Muscle layer of duodenum (tissue), 2 donors: ENCODE results near the gene SPC24.

Source experiments
- H3K27ac ChIP-seq: one replicate; pipeline ENCODE4 v1.7.0; 2013; ENCODE audit warnings: mild to moderate bottlenecking, low read length
- H3K27me3 ChIP-seq: one replicate; pipeline ENCODE4 v1.7.0; 2013; ENCODE audit warnings: low read depth, mild to moderate bottlenecking, control low read depth, low read length
- H3K36me3 ChIP-seq, 2 donors: one replicate each; pipeline ENCODE4 v1.7.0; 2013; ENCODE audit warnings: low read length in 2 of 2, control low read depth in 1 of 2, mild to moderate bottlenecking in 1 of 2; ENCODE audit not compliant: insufficient read depth in 2 of 2, control insufficient read depth in 1 of 2
- H3K4me1 ChIP-seq, 2 donors: one replicate each; pipeline ENCODE4 v1.7.0; 2013; ENCODE audit warnings: low read length in 2 of 2, mild to moderate bottlenecking in 2 of 2, control low read depth in 1 of 2, moderate library complexity in 1 of 2; ENCODE audit not compliant: insufficient read depth in 2 of 2, control insufficient read depth in 1 of 2
- H3K4me3 ChIP-seq, 2 donors: one replicate each; pipeline ENCODE4 v1.7.0; 2013; ENCODE audit warnings: low read length in 2 of 2, low read depth in 1 of 2, mild to moderate bottlenecking in 1 of 2
- H3K9me3 ChIP-seq, 2 donors: one replicate each; pipeline ENCODE4 v1.7.0; 2013; ENCODE audit warnings: low read length in 2 of 2, control low read depth in 1 of 2, mild to moderate bottlenecking in 1 of 2; ENCODE audit not compliant: control insufficient read depth in 1 of 2
- donor health status: healthy.

Gene SPC24, protein sequence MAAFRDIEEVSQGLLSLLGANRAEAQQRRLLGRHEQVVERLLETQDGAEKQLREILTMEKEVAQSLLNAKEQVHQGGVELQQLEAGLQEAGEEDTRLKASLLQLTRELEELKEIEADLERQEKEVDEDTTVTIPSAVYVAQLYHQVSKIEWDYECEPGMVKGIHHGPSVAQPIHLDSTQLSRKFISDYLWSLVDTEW

DNA sequence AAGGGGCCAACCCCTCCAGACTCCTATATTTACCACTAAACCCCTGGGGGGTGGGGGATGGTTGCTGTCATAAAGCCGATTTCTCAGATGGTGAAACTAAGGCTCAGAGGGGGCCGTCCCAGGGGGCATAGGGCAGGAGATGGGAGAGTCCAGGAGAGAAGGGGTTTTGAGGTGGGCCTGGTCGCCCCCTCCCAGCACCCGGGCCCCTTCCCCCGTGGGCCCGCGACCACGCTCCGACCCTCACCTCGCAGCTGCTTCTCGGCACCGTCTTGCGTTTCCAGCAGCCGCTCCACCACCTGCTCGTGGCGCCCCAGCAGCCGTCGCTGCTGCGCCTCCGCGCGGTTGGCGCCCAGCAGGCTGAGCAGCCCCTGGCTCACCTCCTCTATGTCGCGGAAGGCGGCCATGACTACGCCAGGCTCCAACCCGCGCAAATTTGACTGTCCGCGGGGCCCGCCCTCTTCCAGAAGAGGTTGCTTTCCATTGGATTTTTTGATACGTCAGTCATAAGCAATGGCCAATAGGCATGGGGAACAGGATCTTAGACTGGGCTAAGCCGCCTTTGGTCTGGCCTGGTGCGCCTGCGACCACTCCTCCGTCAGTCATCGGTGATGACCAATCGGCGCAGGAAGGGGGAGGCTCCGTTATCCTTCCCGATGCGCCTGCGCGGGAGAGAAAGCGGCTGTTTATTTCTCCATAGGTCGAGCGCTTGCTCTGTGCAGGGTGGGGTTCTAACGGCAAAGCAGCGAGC lies at the start of gene SPC24:
TSS of gene SPC24 (minus strand) at position 410 of the 748 bp plus-strand sequence. CDS start at position 404, 6 bp downstream.
- peak within 1 kb of the TSS; percentile 57 to 73 for H3K4me3 ChIP-seq
- no peaks in the 10 kb centered on the region for H3K36me3 ChIP-seq
- H3K27ac ChIP-seq, result peak within 1 kb of the TSS; percentile 14
- H3K9me3 ChIP-seq, result no peaks in the 10 kb centered on the region
- H3K27me3 ChIP-seq, result no peaks in the 10 kb centered on the region
- peaks cover 0 to 28% of the 10 kb centered on the region in 2 donors for H3K4me1 ChIP-seq

DNA sequence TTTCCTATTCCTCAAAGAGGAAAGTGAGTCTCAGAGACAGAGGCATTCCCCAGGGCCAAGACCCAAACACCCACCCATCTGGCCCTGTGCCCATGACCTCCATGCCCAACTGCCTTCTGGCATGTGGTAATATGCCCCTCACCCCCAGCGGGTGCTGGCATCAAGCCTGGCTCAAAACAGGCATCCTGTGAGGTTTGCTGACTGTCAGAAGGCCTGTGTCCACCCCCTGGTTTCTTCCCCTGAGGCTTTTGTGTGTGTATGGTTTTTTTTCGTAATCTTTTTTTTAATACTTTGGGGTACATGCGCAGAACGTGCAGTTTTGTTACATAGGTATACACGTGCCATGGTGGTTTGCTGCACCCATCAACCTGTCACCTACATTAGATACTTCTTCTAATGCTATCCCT lies 49.4 kb upstream of the SPC24 start:
- Histone ChIP-seq H3K27ac (peak overlapping the region; percentile 60), H3K27me3 (no peaks in the 10 kb centered on the region), H3K4me1 (peaks cover 0 to 27% of the 10 kb centered on the region in 2 donors), H3K4me3 (peak overlapping the region in 1 of 2 donors; percentile 49), H3K36me3 (peaks cover 0 to 19% of the 10 kb centered on the region in 2 donors), H3K9me3 (no peaks in the 10 kb centered on the region)

DNA sequence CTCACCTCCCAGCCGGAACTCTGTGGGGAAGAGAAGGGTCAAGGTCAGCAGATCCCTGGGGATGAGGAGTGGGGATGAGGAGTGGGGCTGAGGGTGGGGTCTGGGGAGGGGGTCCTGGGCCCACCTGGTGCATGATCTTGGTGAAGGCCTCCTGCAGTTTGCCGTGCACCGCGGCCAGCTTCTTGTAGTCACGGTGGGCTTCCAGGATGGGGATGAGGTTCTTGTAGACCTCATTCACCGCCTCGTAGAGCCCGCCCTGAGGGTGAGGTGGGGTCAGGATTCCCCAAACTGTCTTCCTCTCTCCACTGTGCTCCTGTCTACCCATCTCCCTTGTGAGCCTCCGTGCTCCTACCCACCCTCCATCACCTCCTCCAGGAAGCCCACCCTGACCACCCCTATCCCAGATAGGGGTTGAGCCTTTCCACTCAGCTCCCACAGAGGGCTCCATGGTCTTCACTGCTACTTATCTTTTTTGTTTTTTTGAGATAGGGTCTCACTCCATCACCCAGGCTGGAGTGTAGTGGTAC lies 48.6 kb upstream of the SPC24 start:
- Histone ChIP-seq H3K9me3 (no peaks in the 10 kb centered on the region), H3K4me1 (peaks cover 0 to 27% of the 10 kb centered on the region in 2 donors), H3K36me3 (peaks cover 0 to 18% of the 10 kb centered on the region in 2 donors), H3K4me3 (peak overlapping the region in 1 of 2 donors; percentile 49), H3K27me3 (no peaks in the 10 kb centered on the region), H3K27ac (peak overlapping the region; percentile 60)

DNA sequence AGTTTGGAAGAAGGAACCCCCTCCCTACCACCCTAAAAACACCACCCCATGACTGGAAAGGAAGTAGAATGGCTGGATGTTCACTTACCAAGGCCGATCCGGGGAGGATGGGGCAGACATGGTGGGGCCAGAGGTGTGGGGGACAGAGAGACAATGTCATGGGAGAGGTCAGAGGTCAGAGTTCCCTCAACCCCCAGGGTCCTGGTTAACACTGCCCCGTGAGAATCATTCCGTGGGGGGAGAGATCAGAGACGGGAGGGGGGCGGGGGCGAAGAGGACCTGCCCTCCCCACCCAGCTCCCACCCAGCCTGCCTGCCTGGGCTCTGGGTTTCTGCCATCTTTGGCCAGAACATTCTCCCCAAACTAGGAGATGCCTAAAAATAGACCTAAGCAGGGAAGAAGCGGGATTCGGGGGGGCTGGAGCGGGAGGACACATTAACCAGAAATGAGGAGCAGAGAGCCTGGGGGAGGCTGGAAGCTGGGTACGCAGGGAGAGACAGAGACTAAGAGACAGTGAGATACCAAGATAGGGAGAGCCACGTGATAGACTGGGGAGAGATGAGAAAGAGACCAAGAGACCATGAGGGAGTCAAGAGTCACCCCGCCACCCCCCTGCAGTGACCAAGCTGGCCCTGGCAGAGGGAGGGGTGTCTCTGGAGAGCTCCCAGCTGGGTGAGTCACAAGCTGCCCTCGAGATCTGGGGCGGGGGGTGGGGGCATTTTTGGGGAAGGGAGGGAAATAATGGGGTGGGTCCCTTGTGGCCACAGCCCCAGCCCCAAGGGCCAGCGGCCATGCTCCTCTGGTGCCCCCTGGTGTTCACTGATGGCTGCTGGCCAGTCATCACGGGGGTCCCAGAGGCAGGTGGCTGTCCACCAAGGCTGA lies 47.9 kb upstream of the SPC24 start:
- H3K27me3 ChIP-seq, result no peaks in the 10 kb centered on the region
- no peaks in the 10 kb centered on the region for H3K9me3 ChIP-seq
- H3K4me1 ChIP-seq, result peaks cover 0 to 29% of the 10 kb centered on the region in 2 donors
- peak overlapping the region; percentile 92 for H3K27ac ChIP-seq
- H3K36me3 ChIP-seq, result peaks cover 0 to 11% of the 10 kb centered on the region in 2 donors
- H3K4me3 ChIP-seq, result peak overlapping the region in 1 of 2 donors; percentile 49

DNA sequence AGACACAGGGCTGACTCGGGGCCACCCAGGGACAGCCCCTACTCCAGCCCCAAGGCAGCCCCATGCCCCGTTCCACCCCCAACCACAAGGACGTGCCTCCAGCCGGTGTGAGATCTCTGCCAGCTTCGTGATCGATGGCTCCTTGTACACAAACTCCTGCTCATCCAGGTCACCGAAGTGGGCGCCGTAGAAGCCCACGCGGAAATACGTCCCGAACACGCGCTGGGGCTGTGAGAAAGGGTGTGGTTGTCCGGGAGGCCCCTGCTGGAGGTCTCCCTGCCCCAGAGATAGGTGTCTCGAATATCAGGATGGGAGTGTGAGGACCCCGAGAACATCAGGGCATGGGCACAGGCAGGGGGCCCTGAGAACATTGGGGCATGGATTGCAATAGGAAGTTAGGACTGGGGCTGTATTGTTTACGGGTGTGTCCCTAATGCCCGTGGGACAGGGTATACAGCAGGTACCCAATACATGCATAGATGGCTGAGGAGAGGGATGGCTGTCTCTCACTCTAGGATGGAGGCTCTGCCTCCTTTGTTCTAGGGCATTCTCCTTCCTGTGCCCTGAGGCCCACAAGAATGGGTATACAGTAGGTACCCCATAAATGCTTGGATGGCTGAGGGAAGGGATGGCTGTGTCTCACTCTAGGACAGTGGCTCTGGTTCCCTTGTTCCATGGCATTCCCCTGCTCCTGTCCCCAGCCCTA lies 47.1 kb upstream of the SPC24 start:
- peak overlapping the region; percentile 92 for H3K27ac ChIP-seq
- H3K27me3 ChIP-seq, result no peaks in the 10 kb centered on the region
- peaks cover 0 to 10% of the 10 kb centered on the region in 2 donors for H3K36me3 ChIP-seq
- peaks cover 0 to 36% of the 10 kb centered on the region in 2 donors for H3K4me1 ChIP-seq
- H3K4me3 ChIP-seq, result peak overlapping the region in 1 of 2 donors; percentile 49
- no peaks in the 10 kb centered on the region for H3K9me3 ChIP-seq

DNA sequence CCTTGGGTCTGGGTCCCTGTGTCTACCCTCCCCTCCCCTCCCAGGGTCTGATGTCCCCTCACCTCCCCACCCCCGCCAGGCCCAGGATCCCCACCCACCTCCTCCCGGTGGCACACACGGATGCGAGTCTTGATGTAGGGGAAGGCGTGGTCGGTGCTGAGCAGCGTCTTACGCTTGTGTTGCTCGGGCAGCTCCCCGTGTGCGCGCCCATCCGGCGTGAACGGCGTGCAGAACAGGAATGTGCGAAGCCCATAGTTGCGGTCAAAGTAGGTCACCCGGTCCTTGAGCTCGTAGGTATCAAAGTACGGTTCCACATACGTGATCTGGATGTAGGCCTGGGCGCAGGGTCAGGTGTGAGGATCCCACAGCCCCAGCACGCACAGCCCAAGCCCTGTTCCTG lies 46.2 kb upstream of the SPC24 start:
- peaks cover 0 to 36% of the 10 kb centered on the region in 2 donors for H3K4me1 ChIP-seq
- H3K27ac ChIP-seq, result no peak overlapping the region
- peaks cover 0 to 10% of the 10 kb centered on the region in 2 donors for H3K36me3 ChIP-seq
- H3K27me3 ChIP-seq, result no peaks in the 10 kb centered on the region
- no peak overlapping the region for H3K4me3 ChIP-seq
- H3K9me3 ChIP-seq, result no peaks in the 10 kb centered on the region

DNA sequence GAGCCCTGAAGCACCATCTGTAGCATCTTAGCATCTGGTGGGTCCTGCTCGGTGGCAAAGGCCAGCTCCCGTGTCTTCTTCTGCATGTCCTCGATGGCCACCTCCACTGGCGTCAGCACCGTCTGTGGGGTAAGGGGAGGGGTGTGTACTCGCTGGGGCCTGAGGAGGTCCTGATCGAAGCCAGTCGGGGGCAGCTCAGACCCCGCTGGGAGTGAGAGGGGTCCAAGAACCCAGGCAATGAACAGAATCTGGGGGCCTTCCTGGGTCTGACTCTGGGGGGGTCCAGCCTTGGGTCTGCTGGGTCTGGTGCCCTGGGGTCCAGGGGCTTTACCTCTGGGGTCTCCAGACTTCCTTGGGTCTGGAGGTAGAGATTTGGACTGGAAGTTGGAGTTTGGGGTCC lies 45.3 kb upstream of the SPC24 start:
- H3K4me1 ChIP-seq, result peaks cover 0 to 41% of the 10 kb centered on the region in 2 donors
- H3K27ac ChIP-seq, result no peak overlapping the region

DNA sequence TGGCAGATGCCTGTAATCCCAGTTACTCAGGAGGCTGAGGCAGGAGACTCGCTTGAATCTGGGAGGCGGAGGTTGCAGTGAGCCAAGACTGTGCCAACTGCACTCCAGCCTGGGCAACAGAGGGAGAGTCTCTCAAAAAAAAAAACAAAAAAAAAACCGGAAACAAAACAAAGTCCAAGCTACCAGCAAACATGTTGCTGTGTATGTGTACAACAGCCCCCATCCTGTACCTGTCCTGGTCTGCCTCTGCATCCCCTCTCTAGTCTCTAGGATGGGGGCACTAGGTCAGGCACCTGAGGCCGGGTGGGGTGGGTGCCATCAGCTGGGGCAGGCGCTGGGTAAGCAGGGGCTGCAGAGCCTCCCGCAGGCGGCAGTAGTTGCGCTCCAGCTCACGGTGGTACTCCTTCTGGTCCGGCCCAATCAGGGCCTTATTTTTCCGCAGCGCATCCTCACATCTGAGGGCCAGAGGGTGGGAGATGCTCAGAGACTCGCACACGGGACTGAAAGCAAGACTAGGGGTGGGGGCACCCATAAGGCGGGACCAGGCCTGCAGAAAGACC lies 44.5 kb upstream of the SPC24 start:
- H3K36me3 ChIP-seq, result peaks cover 0 to 10% of the 10 kb centered on the region in 2 donors
- no peak overlapping the region for H3K4me3 ChIP-seq
- no peak overlapping the region for H3K27ac ChIP-seq
- no peaks in the 10 kb centered on the region for H3K27me3 ChIP-seq
- H3K9me3 ChIP-seq, result no peaks in the 10 kb centered on the region
- H3K4me1 ChIP-seq, result peaks cover 0 to 41% of the 10 kb centered on the region in 2 donors

More for the DNA sequence above, 45.3 kb upstream of the SPC24 start:
- Histone ChIP-seq H3K9me3 (no peaks in the 10 kb centered on the region), H3K36me3 (peaks cover 0 to 10% of the 10 kb centered on the region in 2 donors), H3K27me3 (no peaks in the 10 kb centered on the region), H3K4me3 (no peak overlapping the region)

DNA sequence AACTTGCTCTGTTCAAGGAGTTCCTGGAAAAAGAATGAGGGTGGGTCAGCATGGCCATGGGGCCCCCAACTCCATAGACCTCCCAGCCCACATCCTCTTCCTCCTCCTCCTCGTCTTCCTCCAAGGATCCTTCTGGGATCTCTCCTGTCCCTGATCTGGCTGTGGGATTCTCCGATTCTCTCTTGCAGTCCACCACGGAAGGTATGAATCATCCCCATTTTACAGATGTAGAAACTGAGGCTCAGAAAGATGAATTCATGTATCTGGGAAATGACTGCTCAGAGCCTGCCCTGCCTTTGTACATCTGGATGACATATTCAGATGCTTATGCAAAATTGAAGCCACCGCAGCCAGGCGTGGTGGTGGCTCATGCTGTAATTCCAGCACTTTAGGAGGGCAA lies 43.9 kb upstream of the SPC24 start:
- Histone ChIP-seq H3K9me3 (no peaks in the 10 kb centered on the region), H3K27ac (no peak overlapping the region), H3K27me3 (no peaks in the 10 kb centered on the region), H3K4me3 (no peak overlapping the region), H3K36me3 (peaks cover 0 to 10% of the 10 kb centered on the region in 2 donors), H3K4me1 (peaks cover 2 to 41% of the 10 kb centered on the region in 2 donors)

DNA sequence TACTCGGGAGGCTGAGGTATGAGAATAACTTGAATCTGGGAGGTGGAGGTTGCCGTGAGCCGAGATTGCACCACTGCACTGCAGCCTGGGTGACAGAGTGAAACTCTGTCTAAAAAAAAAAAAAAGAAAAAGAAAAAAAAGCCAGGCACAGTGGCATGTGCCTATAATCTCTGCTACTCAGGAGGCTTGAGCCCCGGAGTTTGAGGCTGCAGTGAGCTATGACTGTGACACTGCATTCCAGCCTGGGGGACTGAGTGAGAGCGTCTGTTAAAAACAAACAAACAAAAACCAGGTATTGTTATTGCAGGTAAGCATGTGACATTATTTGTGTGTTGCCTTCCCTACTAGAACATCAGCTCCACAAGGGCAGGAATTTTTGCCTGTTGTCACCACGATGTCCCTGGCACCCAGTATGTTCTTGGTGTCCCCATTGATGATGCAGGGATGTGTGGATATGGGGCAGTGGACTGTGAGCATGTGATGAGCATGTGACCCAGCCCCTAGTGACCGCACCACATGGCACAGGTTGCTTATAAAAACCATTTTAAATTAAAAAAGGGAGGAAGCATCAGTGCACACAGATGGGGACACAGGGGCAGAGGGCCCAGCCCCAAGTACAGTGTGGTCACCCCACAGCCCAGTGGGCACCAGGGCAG lies 43.3 kb upstream of the SPC24 start:
- Histone ChIP-seq H3K27ac (no peak overlapping the region), H3K4me3 (no peak overlapping the region), H3K4me1 (peaks cover 2 to 41% of the 10 kb centered on the region in 2 donors), H3K36me3 (peaks cover 0 to 10% of the 10 kb centered on the region in 2 donors), H3K9me3 (no peaks in the 10 kb centered on the region), H3K27me3 (no peaks in the 10 kb centered on the region)
